Panc1 (cell line): ENCODE data around the gene PPP1R13L. TPM values are rescaled to one million over a fixed set of nuclear protein-coding genes. Genes with fewer than 3 reads are reported as not detected.

Source experiments
- ATAC-seq: fragments of 200-7000 bp; cut with Tn5 transposase; 2 replicates; pipeline ENCODE4 v1.9.1; 2020; ENCODE audit warnings: mild to moderate bottlenecking, moderate library complexity
- BruUV-seq: library from RNA; stranded (reverse); fragments of 400-500 nt; replicated peaks from 2 replicates; lab custom pipeline; 2021; lab: Mats Ljungman, UMichigan
- CTCF ChIA-PET: fragments of 300-600 bp; sonication (Branson Sonifier 250); formaldehyde crosslinking; loops from one replicate; lab custom pipeline; 2022; ENCODE audit warnings: antibody characterized with exemption; lab: Charles Lee
- POLR2A ChIA-PET: fragments of 300-600 bp; sonication (Branson Sonifier 250); formaldehyde crosslinking; loops from one replicate; lab custom pipeline; 2022; ENCODE audit warnings: antibody characterized with exemption; lab: Charles Lee
- DNase-seq: peaks from one replicate; pipeline ENCODE4 v3.0.0-alpha.2; 2010; ENCODE audit warnings: low read depth, low spot score
- H3K27ac ChIP-seq: 2 replicates; pipeline ENCODE4 v1.5.1; 2011; ENCODE audit warnings: mild to moderate bottlenecking, low read length, inconsistent platforms
- H3K27me3 ChIP-seq: fragments of 200-500 bp; sonication (Bioruptor generic); 2 replicates; pipeline ENCODE4 v1.6.0; 2014; ENCODE audit warnings: low read length, inconsistent platforms; ENCODE audit not compliant: control insufficient read depth, insufficient read depth
- H3K36me3 ChIP-seq: fragments of 200-500 bp; sonication (Bioruptor generic); 2 replicates; pipeline ENCODE4 v1.5.1; 2014; ENCODE audit warnings: inconsistent platforms, mild to moderate bottlenecking, low read length, moderate library complexity; ENCODE audit not compliant: control insufficient read depth, insufficient read depth
- H3K4me1 ChIP-seq: 2 replicates; pipeline ENCODE4 v1.5.1; 2011; ENCODE audit warnings: inconsistent platforms, mild to moderate bottlenecking, low read length, moderate library complexity; ENCODE audit not compliant: control insufficient read depth, insufficient read depth
- H3K4me3 ChIP-seq, 2 experiments: 2 replicates each; pipeline ENCODE4 v1.5.1; 2011 to 2012; ENCODE audit warnings: low read depth in 2 of 2, low read length in 2 of 2, mild to moderate bottlenecking in 2 of 2, inconsistent platforms in 1 of 2, moderate library complexity in 1 of 2
- H3K9me3 ChIP-seq: fragments of 200-500 bp; sonication (Bioruptor generic); 2 replicates; pipeline ENCODE4 v1.5.1; 2014; ENCODE audit warnings: low read depth, mild to moderate bottlenecking, inconsistent platforms, low read length, moderate library complexity; ENCODE audit not compliant: control insufficient read depth, insufficient read depth
- CTCF ChIP-seq: fragments of 450-650 bp; IDR thresholded peaks from 2 replicates; pipeline ENCODE4 v1.5.1; 2017; ENCODE audit warnings: mild to moderate bottlenecking
- POLR2AphosphoS5 ChIP-seq: IDR thresholded peaks from 2 replicates; pipeline ENCODE4 v1.6.1; 2012; ENCODE audit warnings: mild to moderate bottlenecking, low read depth, low read length, moderate library complexity
- REST ChIP-seq, 2 experiments: IDR thresholded peaks; 2 replicates each; pipeline ENCODE4 v1.6.1; 2011 to 2012; ENCODE audit warnings: low read depth in 2 of 2, control low read depth in 1 of 2, low read length in 1 of 2, mild to moderate bottlenecking in 1 of 2, moderate library complexity in 1 of 2; ENCODE audit not compliant: insufficient read depth in 1 of 2
- SIN3A ChIP-seq: IDR thresholded peaks from 2 replicates; pipeline ENCODE4 v1.6.1; 2012; ENCODE audit warnings: low read depth, mild to moderate bottlenecking, low read length, moderate library complexity, borderline replicate concordance; ENCODE audit not compliant: insufficient read depth
- TCF7L2 ChIP-seq: IDR thresholded peaks from 2 replicates; pipeline ENCODE4 v1.6.1; 2011; ENCODE audit warnings: mild to moderate bottlenecking, low read depth, low read length, inconsistent platforms
- in situ Hi-C: cut with HindIII; loops from 2 replicates; pipeline ENCODE4 v1.10.0; 2016; ENCODE audit warnings: low sequenced_read_pairs, low pct_unique_long_range_greater_than_20kb
- intact Hi-C: fragments of 100-400 bp; cut with micrococcal nuclease; formaldehyde crosslinking; loops from one replicate; pipeline ENCODE4 v1.10.0; 2022; ENCODE audit not compliant: unreplicated experiment
- total RNA-seq: library from RNA; stranded (reverse); gene quantifications from one replicate; pipeline ENCODE4 v1.2.1, GENCODE V29; 2021; ENCODE audit not compliant: unreplicated experiment

The PPP1R13L gene
- total RNA-seq, 1 experiment from 2014 or later: 39.1 TPM

GRCh38 chr19:45345506-45345860 is 59.4 kb downstream of the PPP1R13L start:
- Histone ChIP-seq H3K4me1 (no peaks in the 10 kb centered on the region), H3K36me3 (peaks cover 2% of the 10 kb centered on the region; the same call in 1 of the 2 replicates), H3K9me3 (no peaks in the 10 kb centered on the region), H3K4me3 (no peak overlapping the region), H3K27me3 (no peaks in the 10 kb centered on the region), H3K27ac (no peak overlapping the region)
- DNase-seq: no peak
- no peak for TF ChIP-seq CTCF
- TF ChIP-seq REST (IDR thresholded peaks at IDR 0.05; ENCODE audit: insufficient read depth in 1 of 2, low read depth in 2 of 2, low read length in 1 of 2): no peak
- TF ChIP-seq SIN3A: no peak
- no peak for TF ChIP-seq TCF7L2
- no peak for TF ChIP-seq POLR2AphosphoS5
- no TSS peak for BruUV-seq
- in situ Hi-C loops: no loop called here
- CTCF ChIA-PET: no interaction called here
- ATAC-seq: no peak
- intact Hi-C loops: no loop called here
- POLR2A ChIA-PET: no interaction called here

GRCh38 chr19:45344621-45345505 is 60.0 kb downstream of the PPP1R13L start:
- DNase-seq (no peak), ATAC-seq (no peak)
- Histone ChIP-seq H3K4me1 (no peaks in the 10 kb centered on the region), H3K4me3 (no peak overlapping the region), H3K27me3 (no peaks in the 10 kb centered on the region), H3K27ac (no peak overlapping the region), H3K9me3 (no peaks in the 10 kb centered on the region), H3K36me3 (peaks cover 2% of the 10 kb centered on the region; the same call in 1 of the 2 replicates)
- POLR2A ChIA-PET: interaction anchor here (0.6 kb wide), 2 partner anchors 9 to 26 kb away, joined by 3 read pairs; partner anchors contain the start of gene ERCC2
- intact Hi-C loops (no loop called here), in situ Hi-C loops (no loop called here)
- no TSS peak for BruUV-seq
- CTCF ChIA-PET: no interaction called here
- TF ChIP-seq POLR2AphosphoS5 (no peak), CTCF (no peak), SIN3A (no peak), REST (IDR thresholded peaks at IDR 0.05; ENCODE audit: insufficient read depth in 1 of 2, low read depth in 2 of 2, low read length in 1 of 2) (no peak), TCF7L2 (no peak)
